Upper lobe of right lung (tissue), 1 donor: Measurements from ENCODE around the gene MEGF11. TPM values are rescaled to one million over a fixed set of nuclear protein-coding genes. Genes with fewer than 3 reads are reported as not detected.

Experiments used
- ATAC-seq: fragments of 200-7000 bp; cut with Tn5 transposase; one replicate; pipeline ENCODE4 v1.9.1; 2020; ENCODE audit warnings: mild to moderate bottlenecking, moderate library complexity
- DNase-seq: peaks from one replicate; pipeline ENCODE4 v3.0.0-alpha.2; 2020
- H3K27ac ChIP-seq: fragments of 200-600 bp; one replicate; pipeline ENCODE4 v1.8.0; 2022
- H3K27me3 ChIP-seq: fragments of 200-600 bp; one replicate; pipeline ENCODE4 v1.8.0; 2022; ENCODE audit warnings: mild to moderate bottlenecking
- H3K36me3 ChIP-seq: fragments of 200-600 bp; one replicate; pipeline ENCODE4 v1.8.0; 2022
- H3K4me1 ChIP-seq: fragments of 200-600 bp; one replicate; pipeline ENCODE4 v1.8.0; 2022
- H3K4me3 ChIP-seq: fragments of 200-600 bp; one replicate; pipeline ENCODE4 v1.8.0; 2022; ENCODE audit warnings: mild to moderate bottlenecking
- H3K9me3 ChIP-seq: fragments of 200-600 bp; one replicate; pipeline ENCODE4 v1.8.0; 2022
- CTCF ChIP-seq: fragments of 200-600 bp; IDR thresholded peaks from one replicate; pipeline ENCODE4 v1.8.0; 2022; ENCODE audit warnings: antibody characterized with exemption
- intact Hi-C: fragments of 100-400 bp; cut with DNase I; formaldehyde crosslinking; loops from one replicate; pipeline ENCODE4 v1.11.0; 2022
- total RNA-seq: library from RNA; stranded (reverse); fragmentation: NEBNext Ultra II Directional; extraction: Animal tissue kit (Norgen Biotek cat#: 25700); gene quantifications from one replicate; pipeline ENCODE4 v1.2.1, GENCODE V29; 2021
- donor health status: DM: no; HTN: yes; CAD: no; lungs with severe emphysema.

MEGF11 gene
- total RNA-seq, 1 donor from 2014 or later, result 3.0 TPM

- Histone ChIP-seq H3K36me3 (no peaks in the 10 kb centered on the region), H3K27ac (no peak overlapping the region), H3K9me3 (no peaks in the 10 kb centered on the region), H3K4me3 (no peak overlapping the region), H3K4me1 (no peaks in the 10 kb centered on the region), H3K27me3 (no peaks in the 10 kb centered on the region)
- DNase-seq (no peak), ATAC-seq (no peak)
- no peak for TF ChIP-seq CTCF
- intact Hi-C loops, result no loop called here
Measured at GRCh38 chr15:66069751-66070150, 183.8 kb downstream of the MEGF11 start.

GRCh38 chr15:66068801-66069200, 184.7 kb downstream of the MEGF11 start:
- DNase-seq, result no peak
- Histone ChIP-seq H3K9me3 (no peaks in the 10 kb centered on the region), H3K27ac (no peak overlapping the region), H3K27me3 (no peaks in the 10 kb centered on the region), H3K4me1 (no peaks in the 10 kb centered on the region), H3K36me3 (no peaks in the 10 kb centered on the region), H3K4me3 (no peak overlapping the region)
- no peak for TF ChIP-seq CTCF
- ATAC-seq, result no peak
- intact Hi-C loops, result no loop called here

GRCh38 chr15:66067687-66068086, 185.9 kb downstream of the MEGF11 start:
- no peak for ATAC-seq
- no peak for TF ChIP-seq CTCF
- Histone ChIP-seq H3K4me1 (no peaks in the 10 kb centered on the region), H3K9me3 (no peaks in the 10 kb centered on the region), H3K36me3 (no peaks in the 10 kb centered on the region), H3K4me3 (no peak overlapping the region), H3K27ac (no peak overlapping the region), H3K27me3 (no peaks in the 10 kb centered on the region)
- no peak for DNase-seq
- intact Hi-C loops, result no loop called here

GRCh38 chr15:66066481-66066880, 187.1 kb downstream of the MEGF11 start:
- H3K27ac ChIP-seq, result no peak overlapping the region
- ATAC-seq (no peak), DNase-seq (no peak)
- H3K4me3 ChIP-seq, result no peak overlapping the region
- H3K9me3 ChIP-seq, result no peaks in the 10 kb centered on the region
- no peaks in the 10 kb centered on the region for H3K4me1 ChIP-seq
- H3K27me3 ChIP-seq, result no peaks in the 10 kb centered on the region
- intact Hi-C loops, result no loop called here
- TF ChIP-seq CTCF, result no peak
- H3K36me3 ChIP-seq, result no peaks in the 10 kb centered on the region

- Histone ChIP-seq H3K9me3 (no peaks in the 10 kb centered on the region), H3K27ac (no peak overlapping the region), H3K27me3 (no peaks in the 10 kb centered on the region), H3K4me3 (no peak overlapping the region), H3K4me1 (no peaks in the 10 kb centered on the region), H3K36me3 (no peaks in the 10 kb centered on the region)
- intact Hi-C loops, result no loop called here
- no peak for ATAC-seq
- DNase-seq, result no peak
- no peak for TF ChIP-seq CTCF
Measured at GRCh38 chr15:66066005-66066404, 187.5 kb downstream of the MEGF11 start.

GRCh38 chr15:66065325-66065724, 188.2 kb downstream of the MEGF11 start:
- TF ChIP-seq CTCF, result no peak
- H3K27ac ChIP-seq, result no peak overlapping the region
- DNase-seq, result no peak
- H3K4me3 ChIP-seq, result no peak overlapping the region
- no peaks in the 10 kb centered on the region for H3K4me1 ChIP-seq
- H3K36me3 ChIP-seq, result no peaks in the 10 kb centered on the region
- ATAC-seq, result no peak
- intact Hi-C loops, result no loop called here
- no peaks in the 10 kb centered on the region for H3K9me3 ChIP-seq
- no peaks in the 10 kb centered on the region for H3K27me3 ChIP-seq
